H9 (cell line): ENCODE results near the gene CCDC28B. TPM values are rescaled to one million over a fixed set of nuclear protein-coding genes. Genes with fewer than 3 reads are reported as not detected.
A peak's percentile ranks its signal among the peaks of the same experiment; 100 is the strongest.

Source experiments
- DNase-seq: peaks from one replicate; pipeline ENCODE4 v3.0.0-alpha.2; 2017
- H2AFZ ChIP-seq: one replicate; pipeline ENCODE4 v1.6.1; 2013; ENCODE audit warnings: mild to moderate bottlenecking, low read length, control low read depth, moderate library complexity
- H2AK5ac ChIP-seq: 2 replicates; pipeline ENCODE4 v1.6.1; 2013; ENCODE audit warnings: low read length, control low read depth, mixed read lengths; ENCODE audit not compliant: insufficient read length
- H2BK120ac ChIP-seq: one replicate; pipeline ENCODE4 v1.6.1; 2013; ENCODE audit warnings: low read depth, mild to moderate bottlenecking, low read length, control low read depth, inconsistent platforms; ENCODE audit not compliant: poor library complexity, severe bottlenecking
- H2BK12ac ChIP-seq: 2 replicates; pipeline ENCODE4 v1.6.1; 2013; ENCODE audit warnings: low read length, control low read depth, mixed read lengths, low read depth; ENCODE audit not compliant: insufficient read length
- H2BK15ac ChIP-seq: 2 replicates; pipeline ENCODE4 v1.6.1; 2013; ENCODE audit warnings: low read depth, low read length, control low read depth
- H2BK20ac ChIP-seq: one replicate; pipeline ENCODE4 v1.6.1; 2013; ENCODE audit warnings: low read depth, mild to moderate bottlenecking, low read length, control low read depth, inconsistent platforms; ENCODE audit not compliant: poor library complexity, severe bottlenecking
- H2BK5ac ChIP-seq: 2 replicates; pipeline ENCODE4 v1.6.1; 2013; ENCODE audit warnings: low read length, control low read depth, mixed read lengths; ENCODE audit not compliant: insufficient read length
- H3K14ac ChIP-seq: 2 replicates; pipeline ENCODE4 v1.6.1; 2013; ENCODE audit warnings: low read length, control low read depth; ENCODE audit not compliant: insufficient read depth
- H3K18ac ChIP-seq: 2 replicates; pipeline ENCODE4 v1.6.1; 2013; ENCODE audit warnings: low read depth, mild to moderate bottlenecking, mixed read lengths, low read length, control low read depth; ENCODE audit not compliant: insufficient read length
- H3K23ac ChIP-seq: 2 replicates; pipeline ENCODE4 v1.6.1; 2013; ENCODE audit warnings: low read length, control low read depth, mixed read lengths, low read depth; ENCODE audit not compliant: insufficient read length
- H3K23me2 ChIP-seq: 2 replicates; pipeline ENCODE4 v1.6.1; 2013; ENCODE audit warnings: low read depth, mild to moderate bottlenecking, mixed read lengths, low read length, control low read depth; ENCODE audit not compliant: insufficient read length, poor library complexity, severe bottlenecking
- H3K27ac ChIP-seq: 2 replicates; pipeline ENCODE4 v1.5.1; 2013; ENCODE audit warnings: low read length, control low read depth, mixed read lengths, low read depth; ENCODE audit not compliant: insufficient read length
- H3K27me3 ChIP-seq: 2 replicates; pipeline ENCODE4 v1.6.1; 2013; ENCODE audit warnings: low read length, control low read depth, inconsistent platforms; ENCODE audit not compliant: insufficient read depth
- H3K4ac ChIP-seq: 2 replicates; pipeline ENCODE4 v1.6.1; 2013; ENCODE audit warnings: low read depth, mild to moderate bottlenecking, control low read depth, inconsistent platforms, low read length, moderate library complexity
- H3K4me1 ChIP-seq: 2 replicates; pipeline ENCODE4 v1.6.1; 2013; ENCODE audit warnings: low read length, control low read depth, inconsistent platforms; ENCODE audit not compliant: insufficient read depth
- H3K4me2 ChIP-seq: 2 replicates; pipeline ENCODE4 v1.6.1; 2013; ENCODE audit warnings: low read length, control low read depth, mixed read lengths; ENCODE audit not compliant: insufficient read length, insufficient read depth
- H3K56ac ChIP-seq: 2 replicates; pipeline ENCODE4 v1.6.1; 2013; ENCODE audit warnings: low read depth, mild to moderate bottlenecking, mixed read lengths, low read length, control low read depth; ENCODE audit not compliant: insufficient read length
- H3K79me1 ChIP-seq: 2 replicates; pipeline ENCODE4 v1.6.1; 2013; ENCODE audit warnings: low read depth, mild to moderate bottlenecking, moderate library complexity, low read length, control low read depth, inconsistent platforms; ENCODE audit not compliant: insufficient read depth, poor library complexity, severe bottlenecking
- H3K79me2 ChIP-seq: 2 replicates; pipeline ENCODE4 v1.6.1; 2013; ENCODE audit warnings: low read length, control low read depth, inconsistent platforms; ENCODE audit not compliant: insufficient read depth
- H3K9ac ChIP-seq: 2 replicates; pipeline ENCODE4 v1.6.1; 2013; ENCODE audit warnings: low read length, control low read depth, mixed read lengths; ENCODE audit not compliant: insufficient read length; ENCODE audit errors: extremely low read depth
- H3K9me3 ChIP-seq: one replicate; pipeline ENCODE4 v1.6.1; 2013; ENCODE audit warnings: low read depth, low read length, inconsistent platforms; ENCODE audit not compliant: control insufficient read depth
- H3T11ph ChIP-seq: one replicate; pipeline ENCODE4 v1.6.1; 2013; ENCODE audit warnings: mild to moderate bottlenecking, low read length, control low read depth, inconsistent platforms
- H4K20me1 ChIP-seq: one replicate; pipeline ENCODE4 v1.6.1; 2013; ENCODE audit not compliant: control insufficient read depth, insufficient read length, insufficient read depth
- H4K5ac ChIP-seq: 2 replicates; pipeline ENCODE4 v1.6.1; 2013; ENCODE audit warnings: low read depth, mild to moderate bottlenecking, mixed read lengths, low read length, control low read depth; ENCODE audit not compliant: insufficient read length
- H4K8ac ChIP-seq: replicated peaks from 2 replicates; pipeline ENCODE4 v1.6.1; 2013; ENCODE audit warnings: low read length, control low read depth, mixed read lengths, low read depth; ENCODE audit not compliant: insufficient read length
- H4K91ac ChIP-seq: 2 replicates; pipeline ENCODE4 v1.6.1; 2013; ENCODE audit warnings: low read depth, mild to moderate bottlenecking, moderate library complexity, mixed read lengths, low read length, control low read depth; ENCODE audit not compliant: insufficient read length
- H3K27ac Mint-ChIP-seq, 3 experiments: 2 replicates in 2 of 3; 3 replicates in 1 of 3; pipeline ENCODE4 v1.8.0; 2020 to 2021; ENCODE audit warnings: mixed read lengths in 3 of 3, mild to moderate bottlenecking in 1 of 3, moderate library complexity in 1 of 3
- H3K27me3 Mint-ChIP-seq: 2 replicates; pipeline ENCODE4 v1.8.0; 2021; ENCODE audit warnings: low read depth, mild to moderate bottlenecking, moderate library complexity, mixed read lengths
- H3K36me3 Mint-ChIP-seq, 3 experiments: 2 replicates in 2 of 3; 3 replicates in 1 of 3; pipeline ENCODE4 v1.8.0; 2020 to 2021; ENCODE audit warnings: low read depth in 3 of 3, mixed read lengths in 3 of 3; ENCODE audit not compliant: insufficient read depth in 1 of 3
- H3K4me1 Mint-ChIP-seq, 2 experiments: 2 replicates each; pipeline ENCODE4 v1.8.0; 2020; ENCODE audit warnings: mixed read lengths in 2 of 2
- H3K4me3 Mint-ChIP-seq, 2 experiments: 2 replicates in 1 of 2; 3 replicates in 1 of 2; pipeline ENCODE4 v1.8.0; 2020 to 2021; ENCODE audit warnings: mild to moderate bottlenecking in 2 of 2, mixed read lengths in 2 of 2, moderate library complexity in 1 of 2
- H3K9me3 Mint-ChIP-seq, 2 experiments: 2 replicates in 1 of 2; 3 replicates in 1 of 2; pipeline ENCODE4 v1.8.0; 2020; ENCODE audit warnings: mild to moderate bottlenecking in 2 of 2, mixed read lengths in 2 of 2, moderate library complexity in 1 of 2
- WGBS: extraction: QIAGEN DNeasy Blood & Tissue Kit; methylation state at CpG from one replicate; pipeline ENCODE4 v1.1.7; 2013; ENCODE audit warnings: missing lambda C conversion rate, low lambda C conversion rate, mixed read lengths; ENCODE audit not compliant: insufficient read length; ENCODE audit errors: extremely low coverage; 5-methylcytosine and 5-hydroxymethylcytosine counted together
- total RNA-seq: library from RNA; stranded (reverse); gene quantifications from 2 replicates; pipeline ENCODE4 v1.2.1, GENCODE V29; 2021
- TF ChIP-seq, protein P1 (sequence below): fragments of 200-600 bp; sonication (generic); conservative IDR thresholded peaks from 3 replicates; pipeline ENCODE4 v1.8.0; 2021; ENCODE audit warnings: antibody characterized with exemption, mild to moderate bottlenecking

CCDC28B gene
- total RNA-seq, 1 experiment from 2014 or later: 20.7 TPM

DNA sequence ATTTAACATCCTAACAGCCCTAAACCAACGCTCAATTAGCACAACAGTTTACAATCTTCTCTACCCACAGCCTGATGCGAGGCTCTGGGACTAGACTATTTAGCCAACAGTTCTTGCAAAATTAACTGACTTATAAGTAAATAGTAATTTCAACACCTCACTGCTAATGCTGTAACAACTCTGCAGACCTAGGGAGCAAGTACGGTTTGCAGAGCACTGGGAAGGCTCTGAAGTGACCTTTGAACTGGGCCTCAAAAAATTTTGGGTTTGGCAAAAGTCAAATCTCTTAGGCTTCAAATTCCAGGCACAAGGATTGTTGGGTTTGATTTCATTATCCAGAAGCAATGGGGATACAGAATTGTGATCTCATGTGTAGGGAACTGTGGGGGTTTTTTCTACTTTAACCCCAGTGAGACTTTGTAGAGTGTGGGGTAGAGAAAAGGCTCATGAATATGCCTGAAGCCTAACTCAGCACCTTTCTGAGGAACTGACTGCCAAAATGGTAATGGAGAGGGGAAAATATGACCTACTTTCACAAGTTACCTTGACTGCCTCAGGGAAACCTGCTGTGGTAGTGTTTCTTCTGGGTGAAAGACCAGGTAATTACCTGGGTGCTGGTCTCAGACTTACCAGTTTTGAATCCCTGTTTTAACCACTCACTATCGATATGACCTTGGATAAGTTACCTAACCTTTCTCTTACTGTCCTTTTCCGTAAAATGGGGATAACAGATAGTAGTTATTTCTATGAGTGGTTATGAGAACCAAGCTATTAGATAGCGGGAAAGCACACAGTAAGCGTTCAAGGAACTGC lies 21.8 kb upstream of the CCDC28B start:
- no CpG with 5 or more reads among the region's 7 CpGs for WGBS
- Histone ChIP-seq H2BK120ac (no peak overlapping the region), H3K79me2 (peaks cover 4% of the 10 kb centered on the region; the same call in 1 of the 2 replicates), H2BK5ac (no peak overlapping the region), H3K23me2 (peaks cover 7% of the 10 kb centered on the region), H4K8ac (no peak overlapping the region), H3K9me3 (no peaks in the 10 kb centered on the region), H3K27me3 (no peaks in the 10 kb centered on the region), H2AK5ac (no peak overlapping the region), H4K5ac (no peak overlapping the region), H3K4me1 (peaks cover 6% of the 10 kb centered on the region), H4K20me1 (no peaks in the 10 kb centered on the region), H3K18ac (no peak overlapping the region), H3K56ac (no peak overlapping the region), H3K4me2 (peak overlapping the region; percentile 11), H2AFZ (no peak overlapping the region), H4K91ac (no peak overlapping the region), H3T11ph (no peak overlapping the region), H2BK20ac (no peak overlapping the region), H3K27ac (no peak overlapping the region), H2BK12ac (no peak overlapping the region), H3K9ac (no peak overlapping the region), H3K14ac (no peak overlapping the region), H3K4ac (no peak overlapping the region), H3K23ac (no peak overlapping the region), H2BK15ac (no peak overlapping the region), H3K79me1 (peaks cover 6% of the 10 kb centered on the region)
- peaks cover 24 to 51% (median 38%) of the 10 kb centered on the region in 3 experiments; a peak in 6 of 7 replicates for H3K36me3 Mint-ChIP-seq
- no peaks in the 10 kb centered on the region for H3K9me3 Mint-ChIP-seq
- peak overlapping the region in 2 of 3 experiments; percentile 89 to 90; a peak in 4 of 7 replicates for H3K27ac Mint-ChIP-seq
- no peaks in the 10 kb centered on the region for H3K27me3 Mint-ChIP-seq
- peaks cover 28 to 33% of the 10 kb centered on the region in 2 experiments for H3K4me1 Mint-ChIP-seq
- DNase-seq: no peak
- peak overlapping the region; percentile 86 to 92 for H3K4me3 Mint-ChIP-seq
- TF ChIP-seq, protein P1, sequence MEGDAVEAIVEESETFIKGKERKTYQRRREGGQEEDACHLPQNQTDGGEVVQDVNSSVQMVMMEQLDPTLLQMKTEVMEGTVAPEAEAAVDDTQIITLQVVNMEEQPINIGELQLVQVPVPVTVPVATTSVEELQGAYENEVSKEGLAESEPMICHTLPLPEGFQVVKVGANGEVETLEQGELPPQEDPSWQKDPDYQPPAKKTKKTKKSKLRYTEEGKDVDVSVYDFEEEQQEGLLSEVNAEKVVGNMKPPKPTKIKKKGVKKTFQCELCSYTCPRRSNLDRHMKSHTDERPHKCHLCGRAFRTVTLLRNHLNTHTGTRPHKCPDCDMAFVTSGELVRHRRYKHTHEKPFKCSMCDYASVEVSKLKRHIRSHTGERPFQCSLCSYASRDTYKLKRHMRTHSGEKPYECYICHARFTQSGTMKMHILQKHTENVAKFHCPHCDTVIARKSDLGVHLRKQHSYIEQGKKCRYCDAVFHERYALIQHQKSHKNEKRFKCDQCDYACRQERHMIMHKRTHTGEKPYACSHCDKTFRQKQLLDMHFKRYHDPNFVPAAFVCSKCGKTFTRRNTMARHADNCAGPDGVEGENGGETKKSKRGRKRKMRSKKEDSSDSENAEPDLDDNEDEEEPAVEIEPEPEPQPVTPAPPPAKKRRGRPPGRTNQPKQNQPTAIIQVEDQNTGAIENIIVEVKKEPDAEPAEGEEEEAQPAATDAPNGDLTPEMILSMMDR: no peak
